ENCODE data around the gene GLB1L. TPM values are rescaled to one million over a fixed set of nuclear protein-coding genes. Genes with fewer than 3 reads are reported as not detected.
"Not testable (repeated sequence)": the region's sequence is repeated elsewhere in the genome, so short reads cannot be mapped to it uniquely, and the experiment has no call there.

The GLB1L gene
- total and polyA plus RNA-seq, 2 of the 8 experiments (the other 6 are each of a cell fraction or from before 2014, with no cell fraction given): 3.7 to 4.0 TPM

GRCh38 chr2:219200502-219201326 lies 44.5 kb downstream of the GLB1L start:
- H2AK5ac ChIP-seq (ENCODE audit: low read depth, low read length); H3K14ac ChIP-seq (ENCODE audit: insufficient read length); H3K27me3 ChIP-seq (replicated peaks in 1 of 4; ENCODE audit: control insufficient read depth in 3 of 4, extremely low read depth in 1 of 4, insufficient read depth in 3 of 4, low read length in 3 of 4); H3K4me2 ChIP-seq (ENCODE audit: insufficient read depth in 1 of 2, low read depth in 2 of 2, low read length in 2 of 2); FAIRE-seq; H3K9me3 ChIP-seq (ENCODE audit: insufficient read depth in 2 of 2, low read depth in 1 of 2, low read length in 1 of 2); H2BK120ac ChIP-seq (replicated peaks; ENCODE audit: low read depth, low read length); H3K4me1 ChIP-seq (replicated peaks in 1 of 4; ENCODE audit: control insufficient read depth in 3 of 4, insufficient read depth in 4 of 4, low read length in 3 of 4); H3K79me2 ChIP-seq (ENCODE audit: control insufficient read depth in 1 of 2, insufficient read depth in 2 of 2, low read length in 2 of 2); H4K20me1 ChIP-seq (replicated peaks in 1 of 2; ENCODE audit: control insufficient read depth in 1 of 2, insufficient read depth in 2 of 2, low read length in 2 of 2); H2BK5ac ChIP-seq (ENCODE audit: low read depth, low read length); H3K4ac ChIP-seq (replicated peaks; ENCODE audit: insufficient read length, low read depth, low read length); H3K56ac ChIP-seq (replicated peaks; ENCODE audit: insufficient read length, low read depth, low read length); H3K4me3 ChIP-seq (ENCODE audit: extremely low read depth in 1 of 4, insufficient read depth in 2 of 4, low read depth in 3 of 4, low read length in 4 of 4); H3K18ac ChIP-seq (ENCODE audit: extremely low read depth, low read length); H3K27ac ChIP-seq (ENCODE audit: low read depth, low read length); H3K23ac ChIP-seq (ENCODE audit: insufficient read length); H2BK20ac ChIP-seq (ENCODE audit: low read length); H3K79me1 ChIP-seq (ENCODE audit: low read depth, low read length); H4K8ac ChIP-seq (ENCODE audit: extremely low read depth, insufficient read depth, low read length); H2AFZ ChIP-seq (ENCODE audit: low read length); DNase-seq (ENCODE audit: low read depth in 1 of 2, low spot score in 2 of 2); H3K9ac ChIP-seq (replicated peaks in 1 of 4; ENCODE audit: extremely low read depth in 1 of 4, low read depth in 3 of 4, low read length in 3 of 4); H4K91ac ChIP-seq (replicated peaks; ENCODE audit: insufficient read length, low read length); H2BK12ac ChIP-seq (ENCODE audit: low read depth, low read length); H2BK15ac ChIP-seq (ENCODE audit: low read length); H3K23me2 ChIP-seq (ENCODE audit: low read depth, low read length); H4K5ac ChIP-seq (ENCODE audit: insufficient read length, low read depth, low read length); H3K36me3 ChIP-seq (ENCODE audit: control insufficient read depth in 2 of 4, insufficient read depth in 4 of 4, low read length in 3 of 4): not testable (repeated sequence)
- CTCF ChIA-PET (ENCODE audit: partially characterized antibody): interaction anchor here (0.7 to 3.5 kb wide), 6 partner anchors 9 to 95 kb away, joined by 3 to 9 read pairs (median 4); no protein-coding TSS in a partner anchor
- POLR2A ChIA-PET (ENCODE audit: partially characterized antibody): interaction anchor here (1.1 to 2.3 kb wide), 4 partner anchors 10 to 49 kb away, joined by 3 to 6 read pairs (median 3); partner anchors contain the start of gene ABCB6
- peak in 1 of 2 experiments; percentile 58; a peak in 1 of 3 replicates for TF ChIP-seq POLR2A (IDR thresholded peaks at IDR 0.05; ENCODE audit: control extremely low read depth in 1 of 2, low read depth in 2 of 2, low read length in 2 of 2)
- WGBS, 2 experiments (ENCODE audit: extremely low coverage in 1 of 2, insufficient coverage in 1 of 2, insufficient read length in 1 of 2, insufficient replicate concordance in 2 of 2, low coverage in 1 of 2, low lambda C conversion rate in 2 of 2, missing lambda C conversion rate in 1 of 2): 92% methylated on average over 24 of the region's 26 CpGs; no CpG with 5 or more reads in 1 of the 2 experiments
